ENCODE data around the gene GABRB3. TPM values are rescaled to one million over a fixed set of nuclear protein-coding genes. Genes with fewer than 3 reads are reported as not detected.

Gene GABRB3
- polyA plus RNA-seq, 3 donors: not detected

DNA sequence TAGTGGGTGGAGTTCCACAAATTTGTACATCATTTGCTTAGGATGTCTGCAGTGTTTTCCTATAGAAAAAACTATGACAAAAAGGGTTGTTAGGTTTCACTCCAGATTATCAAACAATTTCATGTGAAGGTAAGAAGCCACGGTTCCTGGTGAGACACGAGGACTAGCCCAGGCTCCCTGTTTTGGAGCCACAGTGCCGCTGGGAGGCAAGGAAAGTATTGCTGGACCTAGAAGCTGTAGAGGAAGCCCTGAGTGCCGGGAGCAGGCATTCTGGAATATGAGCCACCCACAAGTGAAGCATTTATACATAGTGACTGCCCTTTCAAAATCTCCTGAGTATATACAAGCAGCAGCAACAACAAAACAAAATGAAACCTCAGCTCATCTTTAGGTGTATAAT lies 142.0 kb downstream of the GABRB3 start:
- no CpG with 5 or more reads among the region's 4 CpGs for WGBS (ENCODE audit: insufficient coverage)
- Mint-ChIP-seq H3K4me1 (no peaks in the 10 kb centered on the region), H3K27me3 (ENCODE audit: low read depth in 3 of 3) (peaks cover 0 to 3% (median 2%) of the 10 kb centered on the region in 3 donors), H3K4me3 (no peak overlapping the region), H3K9me3 (peaks cover 15 to 45% (median 20%) of the 10 kb centered on the region in 7 donors), H3K27ac (no peak overlapping the region), H3K36me3 (no peaks in the 10 kb centered on the region)
- Histone ChIP-seq H4K20me1 (ENCODE audit: insufficient read depth, low read length) (no peaks in the 10 kb centered on the region), H3K79me2 (ENCODE audit: insufficient read depth, low read length) (no peaks in the 10 kb centered on the region), H2AFZ (ENCODE audit: insufficient read depth, low read depth, low read length, poor library complexity, severe bottlenecking) (no peak overlapping the region), H3K27me3 (ENCODE audit: control insufficient read depth in 2 of 2, insufficient read depth in 2 of 2, low read length in 2 of 2) (no peaks in the 10 kb centered on the region), H3K9ac (ENCODE audit: insufficient read depth, low read length, poor library complexity, severe bottlenecking) (no peak overlapping the region), H3K4me2 (replicated peaks; ENCODE audit: extremely low read depth, low read length, poor library complexity, severe bottlenecking) (no peak overlapping the region), H3K4me3 (replicated peaks in 1 of 3; ENCODE audit: low read depth in 2 of 3, low read length in 3 of 3) (no peak overlapping the region), H3K36me3 (replicated peaks in 1 of 2; ENCODE audit: control insufficient read depth in 1 of 2, insufficient read depth in 2 of 2, low read length in 2 of 2) (no peaks in the 10 kb centered on the region), H3K9me3 (replicated peaks in 1 of 2; ENCODE audit: control insufficient read depth in 1 of 2, insufficient read depth in 1 of 2, low read length in 2 of 2) (peaks cover 35 to 36% of the 10 kb centered on the region in 2 donors), H3K27ac (ENCODE audit: low read depth in 1 of 2, low read length in 2 of 2) (no peak overlapping the region), H3K4me1 (ENCODE audit: control insufficient read depth in 1 of 2, insufficient read depth in 2 of 2, low read length in 2 of 2) (no peaks in the 10 kb centered on the region)
- TF ChIP-seq, protein P1, sequence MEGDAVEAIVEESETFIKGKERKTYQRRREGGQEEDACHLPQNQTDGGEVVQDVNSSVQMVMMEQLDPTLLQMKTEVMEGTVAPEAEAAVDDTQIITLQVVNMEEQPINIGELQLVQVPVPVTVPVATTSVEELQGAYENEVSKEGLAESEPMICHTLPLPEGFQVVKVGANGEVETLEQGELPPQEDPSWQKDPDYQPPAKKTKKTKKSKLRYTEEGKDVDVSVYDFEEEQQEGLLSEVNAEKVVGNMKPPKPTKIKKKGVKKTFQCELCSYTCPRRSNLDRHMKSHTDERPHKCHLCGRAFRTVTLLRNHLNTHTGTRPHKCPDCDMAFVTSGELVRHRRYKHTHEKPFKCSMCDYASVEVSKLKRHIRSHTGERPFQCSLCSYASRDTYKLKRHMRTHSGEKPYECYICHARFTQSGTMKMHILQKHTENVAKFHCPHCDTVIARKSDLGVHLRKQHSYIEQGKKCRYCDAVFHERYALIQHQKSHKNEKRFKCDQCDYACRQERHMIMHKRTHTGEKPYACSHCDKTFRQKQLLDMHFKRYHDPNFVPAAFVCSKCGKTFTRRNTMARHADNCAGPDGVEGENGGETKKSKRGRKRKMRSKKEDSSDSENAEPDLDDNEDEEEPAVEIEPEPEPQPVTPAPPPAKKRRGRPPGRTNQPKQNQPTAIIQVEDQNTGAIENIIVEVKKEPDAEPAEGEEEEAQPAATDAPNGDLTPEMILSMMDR (IDR thresholded peaks at IDR 0.05): no peak
- intact Hi-C loops (cut with micrococcal nuclease): no loop called here
- no peak for DNase-seq

DNA sequence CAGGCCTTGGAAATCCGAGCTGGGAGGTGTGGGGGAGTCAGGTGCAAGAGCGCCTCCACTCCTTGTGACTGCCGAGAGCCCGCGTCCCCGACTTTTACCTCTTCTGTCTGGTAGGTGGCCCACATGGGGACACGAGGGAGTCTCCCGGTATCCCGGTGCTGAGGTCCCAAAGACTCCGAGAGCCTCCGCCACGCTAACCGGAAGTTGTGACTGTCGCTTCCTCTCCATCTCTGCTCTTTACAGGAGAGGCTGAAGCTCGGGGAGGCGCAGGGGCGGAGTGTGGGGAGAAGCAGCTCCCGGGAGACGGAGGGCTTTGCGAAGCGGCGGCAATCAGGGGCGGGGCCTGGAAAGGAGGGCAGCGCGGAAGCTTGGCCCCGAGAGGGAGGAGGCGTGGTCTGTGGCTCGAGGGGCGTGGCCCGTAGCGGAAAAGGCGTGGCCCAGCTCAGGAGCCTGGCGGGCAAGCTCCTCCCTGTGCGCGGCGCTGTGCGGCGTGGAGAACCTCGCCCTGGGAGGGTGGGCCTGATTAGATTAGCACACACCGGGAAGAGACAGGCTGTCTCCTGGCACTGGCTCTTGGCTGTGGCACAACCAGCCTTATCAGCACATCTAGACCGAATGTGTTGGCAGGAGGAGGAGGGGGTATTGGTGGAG lies 143.9 kb downstream of the GABRB3 start:
- peak overlapping the region; percentile 45 for H3K4me2 ChIP-seq (replicated peaks; ENCODE audit: extremely low read depth, low read length, poor library complexity, severe bottlenecking)
- Mint-ChIP-seq H3K9me3 (peaks cover 23 to 52% (median 26%) of the 10 kb centered on the region in 7 donors), H3K27me3 (ENCODE audit: low read depth in 3 of 3) (peaks cover 0 to 3% (median 2%) of the 10 kb centered on the region in 3 donors), H3K27ac (no peak overlapping the region), H3K4me3 (peak overlapping the region in 1 of 2 donors; percentile 54), H3K36me3 (no peaks in the 10 kb centered on the region), H3K4me1 (no peaks in the 10 kb centered on the region)
- no peak overlapping the region for H3K9ac ChIP-seq (ENCODE audit: insufficient read depth, low read length, poor library complexity, severe bottlenecking)
- intact Hi-C loops (cut with micrococcal nuclease): no loop called here
- H3K27me3 ChIP-seq (ENCODE audit: control insufficient read depth in 2 of 2, insufficient read depth in 2 of 2, low read length in 2 of 2): no peaks in the 10 kb centered on the region
- 90% methylated on average over 31 of the region's 41 CpGs for WGBS (ENCODE audit: insufficient coverage)
- no peak for DNase-seq
- H3K9me3 ChIP-seq (replicated peaks in 1 of 2; ENCODE audit: control insufficient read depth in 1 of 2, insufficient read depth in 1 of 2, low read length in 2 of 2): peaks cover 47 to 54% of the 10 kb centered on the region in 2 donors
- no peak overlapping the region for H3K27ac ChIP-seq (ENCODE audit: low read depth in 1 of 2, low read length in 2 of 2)
- H3K36me3 ChIP-seq (replicated peaks in 1 of 2; ENCODE audit: control insufficient read depth in 1 of 2, insufficient read depth in 2 of 2, low read length in 2 of 2): no peaks in the 10 kb centered on the region
- H3K4me3 ChIP-seq (replicated peaks in 1 of 3; ENCODE audit: low read depth in 2 of 3, low read length in 3 of 3): peak overlapping the region in 1 of 3 experiments; percentile 43
- TF ChIP-seq, protein P1 (IDR thresholded peaks at IDR 0.05): no peak
- no peaks in the 10 kb centered on the region for H4K20me1 ChIP-seq (ENCODE audit: insufficient read depth, low read length)
- H3K4me1 ChIP-seq (ENCODE audit: control insufficient read depth in 1 of 2, insufficient read depth in 2 of 2, low read length in 2 of 2): no peaks in the 10 kb centered on the region
- H3K79me2 ChIP-seq (ENCODE audit: insufficient read depth, low read length): no peaks in the 10 kb centered on the region
- peak overlapping the region; percentile 13 for H2AFZ ChIP-seq (ENCODE audit: insufficient read depth, low read depth, low read length, poor library complexity, severe bottlenecking)

All from CD14-positive monocyte (primary cell).